Measurements from ENCODE around the gene GNB5.

Gene GNB5

DNA sequence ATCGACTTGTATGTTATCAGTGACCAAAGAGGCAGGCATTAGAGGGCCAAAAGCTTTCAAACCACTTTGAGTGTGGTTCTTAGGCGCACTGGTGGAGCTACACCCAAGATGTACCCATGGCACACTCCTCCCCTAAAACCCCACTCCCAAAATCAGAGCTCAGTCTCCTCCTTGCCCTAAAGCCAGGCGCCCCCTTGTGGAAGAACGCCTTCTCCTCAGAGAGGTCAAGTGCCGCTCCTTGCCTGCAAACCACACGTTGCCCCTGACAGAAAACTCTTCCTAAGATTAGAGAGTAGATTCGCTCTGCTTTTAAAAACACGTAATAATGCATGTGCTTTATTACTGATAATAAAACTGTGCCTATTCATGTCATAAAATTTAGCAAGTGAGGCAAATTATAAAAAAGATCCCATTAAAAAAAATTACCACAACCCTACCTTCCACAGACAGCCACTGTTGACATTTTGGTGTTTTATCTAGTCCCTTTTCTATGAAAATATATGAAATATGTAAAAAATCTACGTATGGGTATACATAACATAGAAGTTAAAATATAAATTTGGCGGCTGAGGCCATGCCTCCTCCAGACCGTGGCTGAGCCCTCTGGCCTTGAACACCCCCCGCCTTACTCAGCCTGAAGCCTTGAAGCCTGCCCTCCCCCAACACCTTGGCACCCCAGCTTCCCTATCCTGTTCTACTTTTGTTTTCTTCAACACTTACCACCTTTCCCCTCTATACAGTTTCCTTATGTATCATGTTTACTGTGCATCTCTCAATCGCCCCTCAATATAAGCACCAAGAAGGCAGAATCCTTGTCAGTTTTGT, 112.1 kb downstream of the GNB5 start:
- no peaks in the 10 kb centered on the region for H3K9me2 ChIP-seq (replicated peaks; ENCODE audit: insufficient read depth, low read length)
- H3K36me3 ChIP-seq (replicated peaks; ENCODE audit: insufficient read depth, low read length) = no peaks in the 10 kb centered on the region
- TF ChIP-seq, protein P1, sequence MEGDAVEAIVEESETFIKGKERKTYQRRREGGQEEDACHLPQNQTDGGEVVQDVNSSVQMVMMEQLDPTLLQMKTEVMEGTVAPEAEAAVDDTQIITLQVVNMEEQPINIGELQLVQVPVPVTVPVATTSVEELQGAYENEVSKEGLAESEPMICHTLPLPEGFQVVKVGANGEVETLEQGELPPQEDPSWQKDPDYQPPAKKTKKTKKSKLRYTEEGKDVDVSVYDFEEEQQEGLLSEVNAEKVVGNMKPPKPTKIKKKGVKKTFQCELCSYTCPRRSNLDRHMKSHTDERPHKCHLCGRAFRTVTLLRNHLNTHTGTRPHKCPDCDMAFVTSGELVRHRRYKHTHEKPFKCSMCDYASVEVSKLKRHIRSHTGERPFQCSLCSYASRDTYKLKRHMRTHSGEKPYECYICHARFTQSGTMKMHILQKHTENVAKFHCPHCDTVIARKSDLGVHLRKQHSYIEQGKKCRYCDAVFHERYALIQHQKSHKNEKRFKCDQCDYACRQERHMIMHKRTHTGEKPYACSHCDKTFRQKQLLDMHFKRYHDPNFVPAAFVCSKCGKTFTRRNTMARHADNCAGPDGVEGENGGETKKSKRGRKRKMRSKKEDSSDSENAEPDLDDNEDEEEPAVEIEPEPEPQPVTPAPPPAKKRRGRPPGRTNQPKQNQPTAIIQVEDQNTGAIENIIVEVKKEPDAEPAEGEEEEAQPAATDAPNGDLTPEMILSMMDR (IDR thresholded peaks at IDR 0.05; ENCODE audit: low read length) = peak; percentile 92
- no peak for TF ChIP-seq EZH2phosphoT487 (IDR thresholded peaks at IDR 0.05; ENCODE audit: low read length)
- H3K27me3 ChIP-seq (replicated peaks; ENCODE audit: insufficient read depth, low read length) = no peaks in the 10 kb centered on the region
- H4K20me1 ChIP-seq (ENCODE audit: insufficient read depth, low read length) = no peaks in the 10 kb centered on the region
- H2AFZ ChIP-seq (ENCODE audit: low read length) = 0 out of 2 replicates have a peak overlapping the region, but pooled peaks have one; percentile 14
- no peak overlapping the region for H3K4me2 ChIP-seq (ENCODE audit: low read depth, low read length)
- H3F3A ChIP-seq (ENCODE audit: insufficient read depth, low read length) = peaks cover 9% of the 10 kb centered on the region; the same call in 1 of the 2 replicates
- DNase-seq = peak; percentile 73
- peaks cover 22% of the 10 kb centered on the region for H3K4me1 ChIP-seq (ENCODE audit: low read length)
- no peak overlapping the region for H3K4me3 ChIP-seq (ENCODE audit: low read length)
- no peak overlapping the region for H3K27ac ChIP-seq (ENCODE audit: low read length)
- H3K9me3 ChIP-seq (replicated peaks; ENCODE audit: insufficient read depth, low read length) = no peaks in the 10 kb centered on the region
- no peak overlapping the region for H3K9ac ChIP-seq (ENCODE audit: low read length)
- no peaks in the 10 kb centered on the region for H3K79me2 ChIP-seq (ENCODE audit: low read length)

DNA sequence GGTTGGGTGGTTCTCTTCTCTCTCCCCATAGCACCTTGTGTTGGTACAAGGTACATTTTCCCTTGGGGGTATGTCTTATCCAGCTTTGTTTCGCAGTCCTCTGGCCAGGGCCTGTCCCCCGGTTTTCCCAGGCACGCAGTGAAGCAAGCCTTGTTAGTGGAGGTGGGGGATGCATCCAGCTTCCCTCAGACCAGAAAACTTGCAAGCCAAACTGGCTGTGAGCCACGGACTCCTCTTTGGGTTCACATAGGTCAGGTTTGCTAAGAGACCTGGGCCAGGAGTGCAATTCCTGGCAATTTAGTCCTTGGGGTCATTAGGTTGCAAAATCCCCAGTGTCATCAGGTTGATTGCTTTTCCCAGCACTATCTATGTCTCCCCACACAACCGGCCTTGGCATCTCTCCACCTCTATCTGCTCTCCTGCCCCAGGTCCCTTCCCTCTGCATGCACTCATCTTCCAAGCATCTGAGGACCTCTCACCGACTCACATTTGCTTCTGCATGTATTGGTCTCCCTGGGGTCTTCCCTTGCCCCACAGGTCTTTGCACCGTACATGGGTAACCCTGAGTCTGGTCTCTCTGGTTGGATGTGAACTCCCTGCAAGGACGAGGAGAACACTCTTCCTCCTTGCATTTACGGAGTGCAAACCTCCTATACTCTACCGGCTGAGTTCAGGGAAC, 112.9 kb downstream of the GNB5 start:
- no peaks in the 10 kb centered on the region for H3K27me3 ChIP-seq (replicated peaks; ENCODE audit: insufficient read depth, low read length)
- no peaks in the 10 kb centered on the region for H3K36me3 ChIP-seq (replicated peaks; ENCODE audit: insufficient read depth, low read length)
- TF ChIP-seq EZH2 (optimal IDR thresholded peaks at IDR 0.05; ENCODE audit: low read depth, low read length) (no peak), EZH2phosphoT487 (IDR thresholded peaks at IDR 0.05; ENCODE audit: low read length) (no peak)
- TF ChIP-seq, protein P1 (IDR thresholded peaks at IDR 0.05; ENCODE audit: low read length) = no peak
- H3K4me2 ChIP-seq (ENCODE audit: low read depth, low read length) = no peak overlapping the region
- no peaks in the 10 kb centered on the region for H3K9me3 ChIP-seq (replicated peaks; ENCODE audit: insufficient read depth, low read length)
- H3K9me2 ChIP-seq (replicated peaks; ENCODE audit: insufficient read depth, low read length) = no peaks in the 10 kb centered on the region
- no peak overlapping the region for H3K9ac ChIP-seq (ENCODE audit: low read length)
- H3K4me3 ChIP-seq (ENCODE audit: low read length) = no peak overlapping the region
- peaks cover 9% of the 10 kb centered on the region; the same call in 1 of the 2 replicates for H3F3A ChIP-seq (ENCODE audit: insufficient read depth, low read length)
- no peaks in the 10 kb centered on the region for H3K79me2 ChIP-seq (ENCODE audit: low read length)
- H3K4me1 ChIP-seq (ENCODE audit: low read length) = peaks cover 16% of the 10 kb centered on the region
- H4K20me1 ChIP-seq (ENCODE audit: insufficient read depth, low read length) = no peaks in the 10 kb centered on the region
- DNase-seq = no peak
- H2AFZ ChIP-seq (ENCODE audit: low read length) = peak overlapping the region; percentile 14; the same call in 1 of the 2 replicates
- H3K27ac ChIP-seq (ENCODE audit: low read length) = no peak overlapping the region

DNA sequence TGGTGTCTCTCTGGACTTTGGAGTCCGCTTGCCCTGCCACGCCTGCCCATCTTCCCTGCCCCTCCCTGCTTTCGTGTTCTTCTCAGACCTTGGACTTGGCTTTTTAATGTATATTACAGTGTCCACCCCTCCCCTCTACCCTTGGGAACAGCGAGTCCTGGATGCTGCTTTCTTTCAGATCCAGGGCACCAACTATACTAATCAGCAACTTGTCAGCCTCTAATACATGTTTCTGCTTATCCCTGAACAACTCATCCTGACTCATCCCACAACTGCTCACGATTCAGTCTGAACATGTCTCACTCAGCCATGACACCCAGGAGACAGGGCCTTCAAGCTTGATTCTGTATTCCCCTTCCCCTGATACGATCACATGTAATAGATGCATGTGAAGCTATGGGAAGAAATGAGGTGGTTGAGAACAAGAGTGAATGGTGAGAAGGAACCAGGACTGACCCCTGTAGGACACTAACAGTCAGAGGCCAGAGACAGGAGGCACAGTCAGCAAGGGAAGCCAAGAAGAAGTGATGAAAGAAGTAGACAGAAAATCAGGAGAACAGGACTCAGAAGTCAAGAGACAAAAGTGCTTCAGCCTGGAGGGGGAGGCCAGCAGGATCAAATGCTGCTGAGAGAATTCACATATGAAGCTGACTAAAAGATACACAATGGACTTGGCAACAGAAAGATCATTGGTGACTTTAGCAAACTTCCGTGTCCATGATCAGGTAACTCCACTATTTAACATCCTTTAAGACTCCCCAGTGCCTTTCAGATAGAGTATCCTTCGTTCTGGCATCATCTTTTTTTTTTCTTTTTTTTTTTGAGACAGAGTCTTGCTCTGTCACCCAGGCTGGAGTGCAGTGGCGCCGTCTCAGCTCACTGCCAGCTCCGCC, 114.1 kb downstream of the GNB5 start:
- Histone ChIP-seq H3K27me3 (replicated peaks; ENCODE audit: insufficient read depth, low read length) (no peaks in the 10 kb centered on the region), H3K4me1 (ENCODE audit: low read length) (peaks cover 5% of the 10 kb centered on the region), H2AFZ (ENCODE audit: low read length) (no peak overlapping the region), H3K9me3 (replicated peaks; ENCODE audit: insufficient read depth, low read length) (no peaks in the 10 kb centered on the region), H3K27ac (ENCODE audit: low read length) (no peak overlapping the region), H3K4me2 (ENCODE audit: low read depth, low read length) (no peak overlapping the region), H3K36me3 (replicated peaks; ENCODE audit: insufficient read depth, low read length) (no peaks in the 10 kb centered on the region), H3K4me3 (ENCODE audit: low read length) (no peak overlapping the region), H4K20me1 (ENCODE audit: insufficient read depth, low read length) (no peaks in the 10 kb centered on the region), H3K79me2 (ENCODE audit: low read length) (no peaks in the 10 kb centered on the region), H3K9ac (ENCODE audit: low read length) (no peak overlapping the region), H3F3A (ENCODE audit: insufficient read depth, low read length) (peaks cover 2% of the 10 kb centered on the region; the same call in 1 of the 2 replicates), H3K9me2 (replicated peaks; ENCODE audit: insufficient read depth, low read length) (no peaks in the 10 kb centered on the region)
- no peak for DNase-seq
- TF ChIP-seq EZH2 (optimal IDR thresholded peaks at IDR 0.05; ENCODE audit: low read depth, low read length) = no peak
- no peak for TF ChIP-seq EZH2phosphoT487 (IDR thresholded peaks at IDR 0.05; ENCODE audit: low read length)
- TF ChIP-seq, protein P1 (IDR thresholded peaks at IDR 0.05; ENCODE audit: low read length) = no peak
